Esophagus squamous epithelium (tissue), 5 donors: ENCODE data around the gene HPN. TPM values are rescaled to one million over a fixed set of nuclear protein-coding genes. Genes with fewer than 3 reads are reported as not detected.
A peak's percentile ranks its signal among the peaks of the same experiment; 100 is the strongest.

Source experiments
- DNase-seq: peaks from one replicate; lab custom pipeline; 2025; lab: John Stamatoyannopoulos, UW
- H3K27ac ChIP-seq, 4 donors: fragments of 200-600 bp; sonication (generic); one replicate each; pipeline ENCODE4 v1.5.1; 2016 to 2019; ENCODE audit warnings: mild to moderate bottlenecking in 1 of 4
- H3K27me3 ChIP-seq, 4 donors: fragments of 200-600 bp; sonication (generic); 1 replicate in 3 of 4; 2 replicates in 1 of 4; pipeline versions ENCODE4 v1.5.1 to v1.6.0; 2017 to 2021; ENCODE audit warnings: antibody characterized with exemption in 1 of 4
- H3K36me3 ChIP-seq, 3 donors: fragments of 200-600 bp; sonication (generic); one replicate each; pipeline ENCODE4 v1.5.1; 2016 to 2019
- H3K4me1 ChIP-seq, 3 donors: fragments of 200-600 bp; sonication (generic); one replicate each; pipeline ENCODE4 v1.5.1; 2017 to 2019
- H3K4me3 ChIP-seq, 4 donors: fragments of 200-600 bp; sonication (generic); 1 replicate in 3 of 4; 2 replicates in 1 of 4; pipeline ENCODE4 v1.5.1; 2016 to 2019; ENCODE audit warnings: mild to moderate bottlenecking in 2 of 4, moderate library complexity in 1 of 4
- H3K9me3 ChIP-seq, 3 donors: fragments of 200-600 bp; sonication (generic); one replicate each; pipeline ENCODE4 v1.5.1; 2016 to 2019
- POLR2A ChIP-seq, 4 donors: fragments of 450-650 bp; IDR thresholded peaks; one replicate each; pipeline ENCODE4 v1.6.1; 2017; ENCODE audit warnings: antibody characterized with exemption in 4 of 4, mild to moderate bottlenecking in 4 of 4, moderate library complexity in 3 of 4
- WGBS, 2 donors: methylation state at CpG; one replicate each; pipeline ENCODE4 v1.1.5; 2018; 5-methylcytosine and 5-hydroxymethylcytosine counted together
- intact Hi-C: fragments of 100-400 bp; cut with DNase I; formaldehyde crosslinking; loops from one replicate; pipeline ENCODE4 v1.15.0; 2022
- total RNA-seq, 4 donors: library from RNA; depleted of rRNA; stranded (reverse); fragments of >200 nt; gene quantifications; one replicate each; pipeline ENCODE4 v1.1.0, GENCODE V29; 2016
- TF ChIP-seq, protein P1 (sequence below), 6 experiments: fragments of 450-650 bp in 4 of 6; fragments of 200-600 bp in 2 of 6; sonication (generic) in 2 of 6; IDR thresholded peaks; one replicate each; pipeline ENCODE4 v1.5.1; 2016 to 2019; ENCODE audit warnings: antibody characterized with exemption in 6 of 6, mild to moderate bottlenecking in 4 of 6, moderate library complexity in 4 of 6
- donor health status: DM: yes; HTN: yes; CAD: no.

Gene HPN
- total RNA-seq, 4 donors from 2014 or later, result 0.19 to 0.47 TPM; not detected in 2

DNA sequence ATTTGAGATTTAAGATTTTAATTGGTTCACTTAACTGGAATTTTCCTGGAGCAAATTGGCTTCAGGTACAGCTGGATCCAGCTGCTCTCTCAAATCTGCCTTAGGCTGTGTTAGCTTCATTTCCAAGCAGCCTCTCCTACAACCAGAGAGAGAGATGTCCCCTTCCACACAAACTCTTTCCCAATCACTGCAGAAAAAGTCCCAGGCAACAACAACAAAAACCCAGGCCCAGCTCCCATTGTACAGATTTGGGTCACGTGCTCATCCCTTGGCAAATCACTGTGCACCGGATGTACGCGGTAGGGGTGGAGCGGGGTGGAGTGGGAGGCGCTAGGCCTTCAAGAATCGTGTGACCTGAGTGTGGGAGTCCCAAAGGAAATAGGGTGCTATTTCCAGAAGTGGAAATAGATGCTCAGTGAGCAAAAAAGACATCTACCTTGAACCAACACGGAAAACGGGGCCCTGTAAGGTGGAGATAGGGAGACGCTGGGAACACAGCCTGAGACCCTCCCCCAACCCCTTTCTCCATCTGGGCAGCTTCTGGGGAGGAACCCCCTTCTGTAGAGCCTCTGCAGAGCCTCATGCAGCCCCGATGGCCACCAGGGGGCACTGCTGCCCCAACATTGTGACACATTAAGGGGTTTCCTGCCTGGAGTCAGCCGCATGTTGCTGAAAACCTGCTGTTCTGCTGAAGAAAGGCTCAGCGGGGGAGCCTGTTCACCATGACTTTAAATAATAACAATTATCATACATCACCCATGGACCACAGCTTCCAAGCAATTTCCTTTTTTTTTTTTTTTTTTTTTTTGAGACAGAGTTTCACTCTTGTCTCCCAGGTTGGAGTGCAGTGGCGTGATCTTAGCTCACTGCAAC lies 25.4 kb downstream of the HPN start:
- H3K36me3 ChIP-seq, result no peaks in the 10 kb centered on the region
- H3K9me3 ChIP-seq, result peaks cover 0 to 10% (median 7%) of the 10 kb centered on the region in 3 donors
- intact Hi-C loops, result loop anchor here (5.0 kb wide), 1 partner anchor 75 kb away; the partner anchor contains the start of gene FXYD7
- WGBS, 2 donors, result 10 to 23% methylated on average over 7 to 13 of the region's 14 CpGs
- peak; percentile 28 for DNase-seq
- no peaks in the 10 kb centered on the region for H3K27me3 ChIP-seq
- H3K4me3 ChIP-seq, result peak overlapping the region in 1 of 4 donors; percentile 24
- TF ChIP-seq, protein P1, sequence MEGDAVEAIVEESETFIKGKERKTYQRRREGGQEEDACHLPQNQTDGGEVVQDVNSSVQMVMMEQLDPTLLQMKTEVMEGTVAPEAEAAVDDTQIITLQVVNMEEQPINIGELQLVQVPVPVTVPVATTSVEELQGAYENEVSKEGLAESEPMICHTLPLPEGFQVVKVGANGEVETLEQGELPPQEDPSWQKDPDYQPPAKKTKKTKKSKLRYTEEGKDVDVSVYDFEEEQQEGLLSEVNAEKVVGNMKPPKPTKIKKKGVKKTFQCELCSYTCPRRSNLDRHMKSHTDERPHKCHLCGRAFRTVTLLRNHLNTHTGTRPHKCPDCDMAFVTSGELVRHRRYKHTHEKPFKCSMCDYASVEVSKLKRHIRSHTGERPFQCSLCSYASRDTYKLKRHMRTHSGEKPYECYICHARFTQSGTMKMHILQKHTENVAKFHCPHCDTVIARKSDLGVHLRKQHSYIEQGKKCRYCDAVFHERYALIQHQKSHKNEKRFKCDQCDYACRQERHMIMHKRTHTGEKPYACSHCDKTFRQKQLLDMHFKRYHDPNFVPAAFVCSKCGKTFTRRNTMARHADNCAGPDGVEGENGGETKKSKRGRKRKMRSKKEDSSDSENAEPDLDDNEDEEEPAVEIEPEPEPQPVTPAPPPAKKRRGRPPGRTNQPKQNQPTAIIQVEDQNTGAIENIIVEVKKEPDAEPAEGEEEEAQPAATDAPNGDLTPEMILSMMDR (IDR thresholded peaks at IDR 0.05), result peak; percentile 93 to 96 (median 94)
- TF ChIP-seq POLR2A (IDR thresholded peaks at IDR 0.05), result no peak
- peaks cover 0 to 10% (median 0%) of the 10 kb centered on the region in 3 donors for H3K4me1 ChIP-seq
- no peak overlapping the region for H3K27ac ChIP-seq

DNA sequence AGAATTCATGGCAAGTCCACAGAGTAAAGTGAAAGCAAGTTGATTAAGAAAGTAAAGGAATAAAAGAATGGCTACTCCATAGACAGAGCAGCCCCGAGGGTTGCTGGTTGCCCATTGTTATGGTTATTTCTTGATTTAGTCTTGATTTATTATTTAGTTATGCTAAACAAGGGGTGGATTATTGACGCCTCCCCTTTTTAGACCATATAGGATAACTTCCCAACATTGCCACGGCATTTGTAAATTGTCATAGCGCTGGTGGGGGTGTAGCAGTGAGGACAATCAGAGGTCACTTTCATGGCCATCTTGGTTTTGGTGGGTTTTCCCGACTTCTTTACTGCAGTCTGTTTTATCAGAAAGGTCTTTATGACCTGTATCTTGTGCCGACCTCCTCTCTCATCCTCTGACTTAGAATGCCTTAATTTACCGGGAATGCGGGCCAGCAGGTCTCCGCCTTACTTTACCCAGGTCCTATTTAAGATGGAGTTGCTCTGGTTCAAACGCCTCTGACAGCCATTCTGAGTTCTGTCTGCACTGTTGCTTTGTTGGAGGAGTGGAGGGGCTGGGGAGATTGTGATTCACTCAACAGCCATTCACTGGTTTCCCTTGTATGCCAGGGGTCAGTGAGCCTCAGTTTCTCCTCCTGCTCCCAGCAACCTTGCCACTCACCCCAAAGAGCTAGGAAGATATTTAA lies 27.6 kb downstream of the HPN start:
- peaks cover 0 to 10% (median 0%) of the 10 kb centered on the region in 3 donors for H3K4me1 ChIP-seq
- no peak overlapping the region for H3K4me3 ChIP-seq
- DNase-seq, result no peak
- WGBS, 2 donors, result 77 to 81% methylated on average over 8 to 10 of the region's 10 CpGs
- intact Hi-C loops, result loop anchor here (5.0 kb wide), 1 partner anchor 73 kb away; the partner anchor contains the start of gene FXYD7
- H3K27ac ChIP-seq, result no peak overlapping the region
- H3K9me3 ChIP-seq, result peaks cover 0 to 10% (median 7%) of the 10 kb centered on the region in 3 donors
- no peaks in the 10 kb centered on the region for H3K36me3 ChIP-seq
- TF ChIP-seq, protein P1 (IDR thresholded peaks at IDR 0.05), result no peak
- no peaks in the 10 kb centered on the region for H3K27me3 ChIP-seq

DNA sequence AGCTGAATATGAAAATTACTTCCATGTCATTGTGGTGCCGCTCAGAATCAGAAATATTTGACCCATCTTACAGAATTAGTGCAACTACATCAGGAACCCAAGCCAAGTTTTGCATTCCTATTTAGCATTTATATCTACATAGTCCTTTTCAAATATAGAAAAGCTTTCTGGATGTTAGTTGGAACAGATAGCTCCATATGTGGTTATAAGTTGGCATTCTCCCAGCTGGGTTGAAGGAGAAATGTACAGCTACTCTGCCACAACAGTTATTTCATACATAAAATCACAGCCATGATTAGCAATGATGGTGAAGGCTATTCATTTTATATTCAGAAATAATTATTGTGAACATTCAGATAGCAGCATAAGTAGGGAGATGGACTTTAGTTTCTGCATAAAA lies 28.2 kb downstream of the HPN start:
- TF ChIP-seq, protein P1 (IDR thresholded peaks at IDR 0.05), result no peak
- no peak for TF ChIP-seq POLR2A (IDR thresholded peaks at IDR 0.05)
- Histone ChIP-seq H3K4me3 (no peak overlapping the region), H3K27ac (no peak overlapping the region), H3K9me3 (peaks cover 0 to 10% (median 7%) of the 10 kb centered on the region in 3 donors), H3K4me1 (peaks cover 0 to 10% (median 0%) of the 10 kb centered on the region in 3 donors), H3K27me3 (no peaks in the 10 kb centered on the region), H3K36me3 (no peaks in the 10 kb centered on the region)
- intact Hi-C loops, result loop anchor here (5.0 kb wide), 1 partner anchor 73 kb away; the partner anchor contains the start of gene FXYD7
- 67 to 73% methylated on average over 1 of the region's 1 CpG for WGBS, 2 donors
- no peak for DNase-seq

DNA sequence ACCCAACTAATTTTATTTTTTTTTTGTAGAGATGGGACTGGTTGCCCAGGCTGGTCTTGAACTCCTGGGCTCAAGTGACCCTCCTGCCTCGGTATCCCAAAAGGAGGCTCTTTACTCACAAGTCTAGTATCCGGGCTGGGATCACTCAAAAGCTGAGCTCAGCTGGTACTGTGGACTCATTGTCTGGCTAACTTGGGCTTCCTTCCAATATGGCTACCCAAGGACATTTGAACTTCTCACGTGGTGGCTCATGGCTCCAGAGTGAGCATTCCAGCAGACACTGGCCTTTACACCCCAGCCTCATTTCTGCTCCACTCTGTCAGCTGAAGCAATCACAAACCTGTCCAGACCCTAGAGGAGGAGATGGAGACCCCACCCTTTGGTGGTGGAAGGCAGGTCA lies 28.9 kb downstream of the HPN start:
- DNase-seq, result no peak
- no peaks in the 10 kb centered on the region for H3K36me3 ChIP-seq
- peaks cover 0 to 10% (median 7%) of the 10 kb centered on the region in 3 donors for H3K9me3 ChIP-seq
- WGBS, 2 donors, result 89 to 100% methylated on average over 3 of the region's 3 CpGs
- H3K4me3 ChIP-seq, result no peak overlapping the region
- H3K27ac ChIP-seq, result no peak overlapping the region
- H3K4me1 ChIP-seq, result peaks cover 0 to 10% (median 0%) of the 10 kb centered on the region in 3 donors
- H3K27me3 ChIP-seq, result no peaks in the 10 kb centered on the region
- intact Hi-C loops, result no loop called here
- TF ChIP-seq POLR2A (IDR thresholded peaks at IDR 0.05), result no peak
- TF ChIP-seq, protein P1 (IDR thresholded peaks at IDR 0.05), result no peak
